HEK293 (cell line): ENCODE measurements around the gene ATF5.

Source experiments
- CTCF ChIA-PET: fragments of 350-600 bp; formaldehyde crosslinking; extraction: SDS; loops from one replicate; lab custom pipeline; 2021; ENCODE audit warnings: antibody characterized with exemption; lab: Yijun Ruan, JAX
- POLR2A ChIA-PET: fragments of 300-600 bp; formaldehyde crosslinking; extraction: SDS; loops from one replicate; lab custom pipeline; 2020; ENCODE audit warnings: antibody characterized with exemption, inconsistent platforms; lab: Yijun Ruan, JAX
- H3K27ac ChIP-seq: fragments of 200-500 bp; sonication (Bioruptor generic); 2 replicates; pipeline ENCODE4 v1.5.1; 2014; ENCODE audit warnings: low read depth, low read length, control low read depth, inconsistent platforms; ENCODE audit errors: extremely low read depth
- H3K36me3 ChIP-seq, 2 experiments: fragments of 200-500 bp in 1 of 2; sonication (Bioruptor generic) in 1 of 2; 1 replicate in 1 of 2; 2 replicates in 1 of 2; pipeline ENCODE4 v1.5.1; 2014 to 2017; ENCODE audit warnings: inconsistent platforms in 2 of 2, low read length in 2 of 2; ENCODE audit not compliant: control insufficient read depth in 2 of 2, insufficient read depth in 1 of 2
- H3K4me1 ChIP-seq: fragments of 200-500 bp; sonication (Bioruptor generic); 2 replicates; pipeline ENCODE4 v1.5.1; 2014; ENCODE audit warnings: mild to moderate bottlenecking, low read length, inconsistent platforms; ENCODE audit not compliant: control insufficient read depth, insufficient read depth
- H3K4me3 ChIP-seq: 2 replicates; pipeline ENCODE4 v1.5.1; 2011; ENCODE audit warnings: low read depth, mild to moderate bottlenecking, control low read depth, low read length, moderate library complexity
- H3K9me3 ChIP-seq: fragments of 200-500 bp; sonication (Bioruptor generic); 2 replicates; pipeline ENCODE4 v1.5.1; 2014; ENCODE audit warnings: low read depth, low read length, inconsistent platforms; ENCODE audit not compliant: control insufficient read depth, insufficient read depth
- ATF2 ChIP-seq: fragments of 450-650 bp; formaldehyde crosslinking; IDR thresholded peaks from 2 replicates; pipeline ENCODE4 v1.5.1; 2016; ENCODE audit warnings: missing biosample characterization, missing genetic modification characterization, low read depth
- EGR2 ChIP-seq: fragments of 450-650 bp; formaldehyde crosslinking; IDR thresholded peaks from 2 replicates; pipeline ENCODE4 v1.5.1; 2016; ENCODE audit warnings: low read depth, missing biosample characterization, missing genetic modification characterization
- GLIS1 ChIP-seq: fragments of 450-650 bp; formaldehyde crosslinking; IDR thresholded peaks from 2 replicates; pipeline ENCODE4 v1.5.1; 2016; ENCODE audit warnings: missing biosample characterization, missing genetic modification characterization
- HOXD13 ChIP-seq: sonication (generic); formaldehyde crosslinking; IDR thresholded peaks from 2 replicates; pipeline ENCODE4 v1.8.0; 2022; ENCODE audit warnings: missing genetic modification reagents, borderline replicate concordance
- OSR2 ChIP-seq: fragments of 450-650 bp; formaldehyde crosslinking; IDR thresholded peaks from 2 replicates; pipeline ENCODE4 v1.5.1; 2016; ENCODE audit warnings: missing biosample characterization, missing genetic modification characterization
- OVOL3 ChIP-seq: fragments of 450-650 bp; formaldehyde crosslinking; IDR thresholded peaks from 2 replicates; pipeline ENCODE4 v1.5.1; 2016; ENCODE audit warnings: missing biosample characterization, missing genetic modification characterization
- PRDM1 ChIP-seq: fragments of 450-650 bp; formaldehyde crosslinking; IDR thresholded peaks from 2 replicates; pipeline ENCODE4; 2016; ENCODE audit warnings: missing biosample characterization, missing genetic modification characterization
- REPIN1 ChIP-seq: fragments of 450-650 bp; formaldehyde crosslinking; IDR thresholded peaks from 2 replicates; pipeline ENCODE4 v1.5.1; 2017; ENCODE audit warnings: missing biosample characterization, missing genetic modification characterization, low read depth
- ZBTB1 ChIP-seq: fragments of 450-650 bp; formaldehyde crosslinking; IDR thresholded peaks from 2 replicates; pipeline ENCODE4 v1.5.1; 2016; ENCODE audit warnings: missing biosample characterization, missing genetic modification characterization
- ZNF121 ChIP-seq: fragments of 450-650 bp; formaldehyde crosslinking; IDR thresholded peaks from 2 replicates; pipeline ENCODE4 v1.5.1; 2016; ENCODE audit warnings: missing biosample characterization, missing genetic modification characterization
- ZNF16 ChIP-seq: fragments of 450-650 bp; formaldehyde crosslinking; IDR thresholded peaks from 2 replicates; pipeline ENCODE4 v1.5.1; 2016; ENCODE audit warnings: low read depth, missing biosample characterization, missing genetic modification characterization
- ZNF211 ChIP-seq: fragments of 450-650 bp; formaldehyde crosslinking; IDR thresholded peaks from 2 replicates; pipeline ENCODE4 v1.5.1; 2016; ENCODE audit warnings: low read depth, missing biosample characterization, missing genetic modification characterization
- ZNF221 ChIP-seq: fragments of 450-650 bp; formaldehyde crosslinking; IDR thresholded peaks from 2 replicates; pipeline ENCODE4 v1.5.1; 2017; ENCODE audit warnings: missing biosample characterization, missing genetic modification characterization, borderline replicate concordance
- ZNF366 ChIP-seq: fragments of 450-650 bp; formaldehyde crosslinking; conservative IDR thresholded peaks from 2 replicates; pipeline ENCODE4 v1.5.1; 2016; ENCODE audit warnings: missing biosample characterization, missing genetic modification characterization
- ZNF391 ChIP-seq: fragments of 450-650 bp; formaldehyde crosslinking; IDR thresholded peaks from 2 replicates; pipeline ENCODE4 v1.5.1; 2016; ENCODE audit warnings: low read depth, missing biosample characterization, missing genetic modification characterization, borderline replicate concordance
- ZNF48 ChIP-seq: fragments of 450-650 bp; formaldehyde crosslinking; IDR thresholded peaks from 2 replicates; pipeline ENCODE4 v1.5.1; 2016; ENCODE audit warnings: missing biosample characterization, missing genetic modification characterization
- ZNF654 ChIP-seq: fragments of 450-650 bp; formaldehyde crosslinking; IDR thresholded peaks from 2 replicates; pipeline ENCODE4 v1.5.1; 2016; ENCODE audit warnings: low read depth, missing biosample characterization, missing genetic modification characterization
- ZNF704 ChIP-seq: fragments of 450-650 bp; formaldehyde crosslinking; IDR thresholded peaks from 2 replicates; pipeline ENCODE4 v1.5.1; 2016; ENCODE audit warnings: missing biosample characterization, missing genetic modification characterization
- ZNF776 ChIP-seq: fragments of 450-650 bp; formaldehyde crosslinking; IDR thresholded peaks from 2 replicates; pipeline ENCODE4 v1.5.0; 2017; ENCODE audit warnings: missing biosample characterization, missing genetic modification characterization, borderline replicate concordance
- ZNF777 ChIP-seq: fragments of 450-650 bp; formaldehyde crosslinking; IDR thresholded peaks from 2 replicates; pipeline ENCODE4 v1.5.1; 2017; ENCODE audit warnings: missing biosample characterization, missing genetic modification characterization, borderline replicate concordance
- ZNF791 ChIP-seq: fragments of 450-650 bp; formaldehyde crosslinking; IDR thresholded peaks from 2 replicates; pipeline ENCODE4 v1.5.1; 2016; ENCODE audit warnings: missing biosample characterization, missing genetic modification characterization
- ZSCAN30 ChIP-seq: fragments of 450-650 bp; IDR thresholded peaks from 2 replicates; pipeline ENCODE4 v1.5.1; 2018; ENCODE audit warnings: missing biosample characterization, mild to moderate bottlenecking, missing genetic modification characterization, moderate library complexity
- TF ChIP-seq, protein P1 (sequence below): fragments of 450-650 bp; formaldehyde crosslinking; IDR thresholded peaks from 2 replicates; pipeline ENCODE4 v1.5.1; 2016; ENCODE audit warnings: missing biosample characterization, missing genetic modification characterization

ATF5 gene

GRCh38 chr19:49896863-49897621, 32.0 kb upstream of the ATF5 start, which contains the start of gene IL4I1:
Gene IL4I1 (minus strand): TSS chr19:49896887. CDS start chr19:49896160, 727 bp downstream.
- POLR2A ChIA-PET: no interaction called here
- Histone ChIP-seq H3K4me3 (no peak within 1 kb of the TSS), H3K27ac (no peak within 1 kb of the TSS), H3K9me3 (no peaks in the 10 kb centered on the region), H3K4me1 (no peaks in the 10 kb centered on the region), H3K36me3 (no peaks in the 10 kb centered on the region)
- TF ChIP-seq GLIS1: no peak
- no peak for TF ChIP-seq REPIN1 (tag by site-specific recombination)
- TF ChIP-seq ZNF777 (tag by site-specific recombination): no peak
- TF ChIP-seq ZNF791 (tag by site-specific recombination): no peak
- no peak for TF ChIP-seq ZNF391 (tag by site-specific recombination)
- 0 out of 2 replicates have a peak, but pooled peaks have one; percentile 13 for TF ChIP-seq ZNF366
- TF ChIP-seq EGR2 (tag by site-specific recombination): no peak
- CTCF ChIA-PET: no interaction called here

DNA sequence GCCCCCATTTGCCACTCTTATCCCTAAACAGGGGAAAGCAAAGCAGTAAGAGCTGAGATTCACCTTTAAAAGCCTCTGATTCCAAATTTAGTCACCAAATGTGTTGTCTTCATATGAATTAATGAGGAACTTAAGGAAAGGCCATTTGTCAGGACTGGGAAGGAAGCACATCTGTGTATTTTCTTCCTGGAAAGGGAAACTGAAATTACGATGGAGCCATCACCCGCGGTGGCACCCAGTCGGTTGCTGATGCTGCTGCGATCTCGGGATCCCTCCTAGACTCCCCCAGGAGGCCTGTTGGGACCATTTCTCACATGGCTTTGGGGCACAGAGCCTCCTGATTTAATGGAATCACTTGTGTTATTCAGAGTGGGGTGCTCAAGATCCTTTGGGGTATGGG, 24.9 kb upstream of the ATF5 start:
- peaks cover 12 to 23% of the 10 kb centered on the region in 2 experiments; a peak in 2 of 3 replicates for H3K36me3 ChIP-seq
- H3K9me3 ChIP-seq: no peaks in the 10 kb centered on the region
- no peak overlapping the region for H3K4me3 ChIP-seq
- POLR2A ChIA-PET: no interaction called here
- TF ChIP-seq ZSCAN30 (no peak), PRDM1 (no peak), OSR2 (tag by site-specific recombination) (no peak), ZNF704 (tag by site-specific recombination) (no peak), ZNF654 (no peak), ZNF121 (tag by site-specific recombination) (no peak), ATF2 (no peak), HOXD13 (CRISPR knock-in tag) (no peak), ZNF48 (tag by site-specific recombination) (no peak), ZNF211 (tag by site-specific recombination) (no peak), OVOL3 (tag by site-specific recombination) (no peak), ZNF221 (tag by site-specific recombination) (no peak), ZNF776 (tag by site-specific recombination) (no peak), ZBTB1 (no peak), ZNF16 (tag by site-specific recombination) (no peak)
- TF ChIP-seq, protein P1, sequence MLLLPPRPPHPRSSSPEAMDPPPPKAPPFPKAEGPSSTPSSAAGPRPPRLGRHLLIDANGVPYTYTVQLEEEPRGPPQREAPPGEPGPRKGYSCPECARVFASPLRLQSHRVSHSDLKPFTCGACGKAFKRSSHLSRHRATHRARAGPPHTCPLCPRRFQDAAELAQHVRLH: no peak
- no peaks in the 10 kb centered on the region for H3K4me1 ChIP-seq
- CTCF ChIA-PET: no interaction called here
- H3K27ac ChIP-seq: no peak overlapping the region
